Panc1 (cell line): ENCODE measurements around the gene FAM174A. TPM values are rescaled to one million over a fixed set of nuclear protein-coding genes. Genes with fewer than 3 reads are reported as not detected.
"Not testable (repeated sequence)": the region's sequence is repeated elsewhere in the genome, so short reads cannot be mapped to it uniquely, and the experiment has no call there.

ENCODE experiments used
- ATAC-seq: fragments of 200-7000 bp; cut with Tn5 transposase; 2 replicates; pipeline ENCODE4 v1.9.1; 2020; ENCODE audit warnings: mild to moderate bottlenecking, moderate library complexity
- BruUV-seq: library from RNA; stranded (reverse); fragments of 400-500 nt; replicated peaks from 2 replicates; lab custom pipeline; 2021; lab: Mats Ljungman, UMichigan
- CTCF ChIA-PET: fragments of 300-600 bp; sonication (Branson Sonifier 250); formaldehyde crosslinking; loops from one replicate; lab custom pipeline; 2022; ENCODE audit warnings: antibody characterized with exemption; lab: Charles Lee
- POLR2A ChIA-PET: fragments of 300-600 bp; sonication (Branson Sonifier 250); formaldehyde crosslinking; loops from one replicate; lab custom pipeline; 2022; ENCODE audit warnings: antibody characterized with exemption; lab: Charles Lee
- DNase-seq: peaks from one replicate; pipeline ENCODE4 v3.0.0-alpha.2; 2010; ENCODE audit warnings: low read depth, low spot score
- H3K27ac ChIP-seq: 2 replicates; pipeline ENCODE4 v1.5.1; 2011; ENCODE audit warnings: mild to moderate bottlenecking, low read length, inconsistent platforms
- H3K27me3 ChIP-seq: fragments of 200-500 bp; sonication (Bioruptor generic); 2 replicates; pipeline ENCODE4 v1.6.0; 2014; ENCODE audit warnings: low read length, inconsistent platforms; ENCODE audit not compliant: control insufficient read depth, insufficient read depth
- H3K36me3 ChIP-seq: fragments of 200-500 bp; sonication (Bioruptor generic); 2 replicates; pipeline ENCODE4 v1.5.1; 2014; ENCODE audit warnings: inconsistent platforms, mild to moderate bottlenecking, low read length, moderate library complexity; ENCODE audit not compliant: control insufficient read depth, insufficient read depth
- H3K4me1 ChIP-seq: 2 replicates; pipeline ENCODE4 v1.5.1; 2011; ENCODE audit warnings: inconsistent platforms, mild to moderate bottlenecking, low read length, moderate library complexity; ENCODE audit not compliant: control insufficient read depth, insufficient read depth
- H3K4me3 ChIP-seq, 2 experiments: 2 replicates each; pipeline ENCODE4 v1.5.1; 2011 to 2012; ENCODE audit warnings: low read depth in 2 of 2, low read length in 2 of 2, mild to moderate bottlenecking in 2 of 2, inconsistent platforms in 1 of 2, moderate library complexity in 1 of 2
- H3K9me3 ChIP-seq: fragments of 200-500 bp; sonication (Bioruptor generic); 2 replicates; pipeline ENCODE4 v1.5.1; 2014; ENCODE audit warnings: low read depth, mild to moderate bottlenecking, inconsistent platforms, low read length, moderate library complexity; ENCODE audit not compliant: control insufficient read depth, insufficient read depth
- POLR2AphosphoS5 ChIP-seq: IDR thresholded peaks from 2 replicates; pipeline ENCODE4 v1.6.1; 2012; ENCODE audit warnings: mild to moderate bottlenecking, low read depth, low read length, moderate library complexity
- SIN3A ChIP-seq: IDR thresholded peaks from 2 replicates; pipeline ENCODE4 v1.6.1; 2012; ENCODE audit warnings: low read depth, mild to moderate bottlenecking, low read length, moderate library complexity, borderline replicate concordance; ENCODE audit not compliant: insufficient read depth
- TCF7L2 ChIP-seq: IDR thresholded peaks from 2 replicates; pipeline ENCODE4 v1.6.1; 2011; ENCODE audit warnings: mild to moderate bottlenecking, low read depth, low read length, inconsistent platforms
- in situ Hi-C: cut with HindIII; loops from 2 replicates; pipeline ENCODE4 v1.10.0; 2016; ENCODE audit warnings: low sequenced_read_pairs, low pct_unique_long_range_greater_than_20kb
- intact Hi-C: fragments of 100-400 bp; cut with micrococcal nuclease; formaldehyde crosslinking; loops from one replicate; pipeline ENCODE4 v1.10.0; 2022; ENCODE audit not compliant: unreplicated experiment
- total RNA-seq: library from RNA; stranded (reverse); gene quantifications from one replicate; pipeline ENCODE4 v1.2.1, GENCODE V29; 2021; ENCODE audit not compliant: unreplicated experiment
- TF ChIP-seq, protein P1 (sequence below), 2 experiments: IDR thresholded peaks; 2 replicates each; pipeline ENCODE4 v1.6.1; 2011 to 2012; ENCODE audit warnings: low read depth in 2 of 2, control low read depth in 1 of 2, low read length in 1 of 2, mild to moderate bottlenecking in 1 of 2, moderate library complexity in 1 of 2; ENCODE audit not compliant: insufficient read depth in 1 of 2
- TF ChIP-seq, protein P2 (sequence below): fragments of 450-650 bp; IDR thresholded peaks from 2 replicates; pipeline ENCODE4 v1.5.1; 2017; ENCODE audit warnings: mild to moderate bottlenecking

The FAM174A gene
- total RNA-seq, 1 experiment from 2014 or later: 11.0 TPM

DNA sequence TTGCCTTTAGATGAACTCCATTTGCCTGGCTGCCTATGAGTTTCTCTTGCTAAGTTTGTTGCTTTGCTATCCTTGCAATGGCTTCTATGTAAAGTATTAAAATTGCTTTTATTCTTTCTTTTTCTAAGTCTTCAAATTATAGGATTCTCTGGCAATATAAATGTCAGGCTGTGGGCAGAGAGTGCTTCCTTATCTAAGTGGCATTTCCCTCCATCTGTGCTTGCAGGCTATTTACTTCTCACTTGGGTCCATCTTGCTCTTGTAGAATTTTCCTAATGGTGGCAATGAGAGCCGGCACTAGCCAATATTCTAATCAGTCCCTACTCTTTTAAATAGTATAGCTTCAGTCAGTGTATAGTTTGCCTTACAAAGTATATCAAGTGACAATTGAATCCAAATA lies 63.3 kb downstream of the FAM174A start:
- intact Hi-C loops (no loop called here), in situ Hi-C loops (no loop called here)
- no peaks in the 10 kb centered on the region for H3K36me3 ChIP-seq
- TF ChIP-seq SIN3A: no peak
- no peak for TF ChIP-seq TCF7L2
- TF ChIP-seq, protein P1, sequence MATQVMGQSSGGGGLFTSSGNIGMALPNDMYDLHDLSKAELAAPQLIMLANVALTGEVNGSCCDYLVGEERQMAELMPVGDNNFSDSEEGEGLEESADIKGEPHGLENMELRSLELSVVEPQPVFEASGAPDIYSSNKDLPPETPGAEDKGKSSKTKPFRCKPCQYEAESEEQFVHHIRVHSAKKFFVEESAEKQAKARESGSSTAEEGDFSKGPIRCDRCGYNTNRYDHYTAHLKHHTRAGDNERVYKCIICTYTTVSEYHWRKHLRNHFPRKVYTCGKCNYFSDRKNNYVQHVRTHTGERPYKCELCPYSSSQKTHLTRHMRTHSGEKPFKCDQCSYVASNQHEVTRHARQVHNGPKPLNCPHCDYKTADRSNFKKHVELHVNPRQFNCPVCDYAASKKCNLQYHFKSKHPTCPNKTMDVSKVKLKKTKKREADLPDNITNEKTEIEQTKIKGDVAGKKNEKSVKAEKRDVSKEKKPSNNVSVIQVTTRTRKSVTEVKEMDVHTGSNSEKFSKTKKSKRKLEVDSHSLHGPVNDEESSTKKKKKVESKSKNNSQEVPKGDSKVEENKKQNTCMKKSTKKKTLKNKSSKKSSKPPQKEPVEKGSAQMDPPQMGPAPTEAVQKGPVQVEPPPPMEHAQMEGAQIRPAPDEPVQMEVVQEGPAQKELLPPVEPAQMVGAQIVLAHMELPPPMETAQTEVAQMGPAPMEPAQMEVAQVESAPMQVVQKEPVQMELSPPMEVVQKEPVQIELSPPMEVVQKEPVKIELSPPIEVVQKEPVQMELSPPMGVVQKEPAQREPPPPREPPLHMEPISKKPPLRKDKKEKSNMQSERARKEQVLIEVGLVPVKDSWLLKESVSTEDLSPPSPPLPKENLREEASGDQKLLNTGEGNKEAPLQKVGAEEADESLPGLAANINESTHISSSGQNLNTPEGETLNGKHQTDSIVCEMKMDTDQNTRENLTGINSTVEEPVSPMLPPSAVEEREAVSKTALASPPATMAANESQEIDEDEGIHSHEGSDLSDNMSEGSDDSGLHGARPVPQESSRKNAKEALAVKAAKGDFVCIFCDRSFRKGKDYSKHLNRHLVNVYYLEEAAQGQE (IDR thresholded peaks at IDR 0.05; ENCODE audit: insufficient read depth in 1 of 2, low read depth in 2 of 2, low read length in 1 of 2): no peak
- no TSS peak for BruUV-seq
- H3K27me3 ChIP-seq: no peaks in the 10 kb centered on the region
- H3K4me1 ChIP-seq: no peaks in the 10 kb centered on the region
- POLR2A ChIA-PET: no interaction called here
- DNase-seq: no peak
- CTCF ChIA-PET: no interaction called here
- H3K4me3 ChIP-seq: no peak overlapping the region
- no peaks in the 10 kb centered on the region for H3K9me3 ChIP-seq
- no peak overlapping the region for H3K27ac ChIP-seq
- ATAC-seq: no peak

DNA sequence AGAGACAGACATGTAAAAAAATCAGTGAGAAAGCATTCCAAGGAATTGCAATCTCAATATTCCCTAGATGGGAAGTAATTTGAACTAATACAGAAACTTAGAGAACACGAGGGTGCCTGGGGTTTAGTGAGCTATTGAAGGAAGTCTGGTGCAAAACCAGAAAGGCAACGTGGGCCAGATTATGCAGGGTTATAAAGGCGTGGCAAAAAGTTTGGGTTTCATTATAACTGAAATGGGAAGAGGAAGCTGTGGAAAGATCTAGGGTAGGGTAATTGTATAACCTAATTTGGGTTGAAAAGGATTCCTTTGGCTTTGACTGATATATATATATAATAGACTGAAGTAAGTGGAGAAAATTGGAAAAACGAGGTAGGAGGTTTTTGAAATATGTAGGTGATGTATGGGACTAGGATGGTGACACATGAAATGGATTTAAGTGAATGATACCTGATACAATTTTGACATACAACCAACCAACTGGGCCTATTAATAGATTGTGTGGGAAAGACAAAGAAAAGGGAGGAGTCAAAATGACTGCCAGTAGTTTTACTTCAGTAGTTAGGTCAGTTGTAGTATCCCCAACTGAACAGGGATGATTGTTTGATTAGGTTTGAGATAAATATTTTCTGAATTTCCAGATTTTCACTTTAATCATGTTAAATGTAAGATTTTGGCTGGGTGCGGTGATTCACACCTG lies 65.3 kb downstream of the FAM174A start:
- intact Hi-C loops (no loop called here), in situ Hi-C loops (no loop called here)
- ChIA-PET CTCF (no interaction called here), POLR2A (no interaction called here)
- DNase-seq: no peak
- Histone ChIP-seq H3K27me3 (no peaks in the 10 kb centered on the region), H3K36me3 (no peaks in the 10 kb centered on the region), H3K9me3 (no peaks in the 10 kb centered on the region), H3K4me1 (no peaks in the 10 kb centered on the region), H3K27ac (no peak overlapping the region), H3K4me3 (no peak overlapping the region)
- BruUV-seq: no TSS peak
- no peak for TF ChIP-seq POLR2AphosphoS5
- no peak for TF ChIP-seq TCF7L2
- ATAC-seq: no peak

DNA sequence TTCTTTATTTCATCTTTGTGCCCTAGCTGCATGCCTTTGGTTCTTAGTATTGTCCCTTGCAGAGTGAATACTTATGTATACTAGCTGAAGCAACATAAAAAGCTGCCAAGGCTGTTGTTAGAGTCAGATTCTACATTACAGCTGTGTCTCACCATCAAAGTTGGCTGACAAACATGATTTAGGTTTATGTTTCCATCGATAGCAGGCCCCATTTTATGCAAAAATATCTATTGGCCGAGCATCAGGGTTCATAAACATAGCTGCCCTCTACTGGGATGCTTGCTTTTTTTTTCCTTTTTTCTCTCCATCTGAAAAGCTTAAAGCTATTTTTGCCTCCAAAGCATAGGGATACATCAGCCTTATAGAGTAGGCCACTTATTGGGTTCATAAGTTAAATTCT lies 68.0 kb downstream of the FAM174A start:
- in situ Hi-C loops (no loop called here), intact Hi-C loops (no loop called here)
- Histone ChIP-seq H3K27ac (no peak overlapping the region), H3K4me1 (no peaks in the 10 kb centered on the region), H3K4me3 (no peak overlapping the region), H3K9me3 (no peaks in the 10 kb centered on the region), H3K27me3 (no peaks in the 10 kb centered on the region), H3K36me3 (no peaks in the 10 kb centered on the region)
- ATAC-seq: no peak
- no TSS peak for BruUV-seq
- POLR2A ChIA-PET: no interaction called here
- TF ChIP-seq TCF7L2 (no peak), SIN3A (no peak), POLR2AphosphoS5 (no peak)
- TF ChIP-seq, protein P2, sequence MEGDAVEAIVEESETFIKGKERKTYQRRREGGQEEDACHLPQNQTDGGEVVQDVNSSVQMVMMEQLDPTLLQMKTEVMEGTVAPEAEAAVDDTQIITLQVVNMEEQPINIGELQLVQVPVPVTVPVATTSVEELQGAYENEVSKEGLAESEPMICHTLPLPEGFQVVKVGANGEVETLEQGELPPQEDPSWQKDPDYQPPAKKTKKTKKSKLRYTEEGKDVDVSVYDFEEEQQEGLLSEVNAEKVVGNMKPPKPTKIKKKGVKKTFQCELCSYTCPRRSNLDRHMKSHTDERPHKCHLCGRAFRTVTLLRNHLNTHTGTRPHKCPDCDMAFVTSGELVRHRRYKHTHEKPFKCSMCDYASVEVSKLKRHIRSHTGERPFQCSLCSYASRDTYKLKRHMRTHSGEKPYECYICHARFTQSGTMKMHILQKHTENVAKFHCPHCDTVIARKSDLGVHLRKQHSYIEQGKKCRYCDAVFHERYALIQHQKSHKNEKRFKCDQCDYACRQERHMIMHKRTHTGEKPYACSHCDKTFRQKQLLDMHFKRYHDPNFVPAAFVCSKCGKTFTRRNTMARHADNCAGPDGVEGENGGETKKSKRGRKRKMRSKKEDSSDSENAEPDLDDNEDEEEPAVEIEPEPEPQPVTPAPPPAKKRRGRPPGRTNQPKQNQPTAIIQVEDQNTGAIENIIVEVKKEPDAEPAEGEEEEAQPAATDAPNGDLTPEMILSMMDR: no peak
- TF ChIP-seq, protein P1 (IDR thresholded peaks at IDR 0.05; ENCODE audit: insufficient read depth in 1 of 2, low read depth in 2 of 2, low read length in 1 of 2): no peak
- DNase-seq: no peak
- CTCF ChIA-PET: no interaction called here

GRCh38 chr5:100604021-100604420 lies 68.8 kb downstream of the FAM174A start:
- H3K4me3 ChIP-seq, CTCF ChIA-PET, ATAC-seq, H3K4me1 ChIP-seq, intact Hi-C loops, in situ Hi-C loops, DNase-seq, H3K27ac ChIP-seq, BruUV-seq, POLR2A ChIA-PET, H3K27me3 ChIP-seq, H3K36me3 ChIP-seq, H3K9me3 ChIP-seq: not testable (repeated sequence)
